H1 (cell line): ENCODE measurements around the gene UMODL1.

Experiments used
- ATF2 ChIP-seq: IDR thresholded peaks from 2 replicates; pipeline ENCODE4 v1.6.1; 2012; ENCODE audit warnings: low read length, inconsistent platforms
- CBX8 ChIP-seq: fragments of 300-800, 300-1000 bp; sonication (generic); IDR thresholded peaks from 2 replicates; pipeline ENCODE4 v1.7.1; 2016; ENCODE audit warnings: low read depth, low read length, borderline replicate concordance
- CTCF ChIP-seq, 3 experiments: IDR thresholded peaks; 1 replicate in 2 of 3; 2 replicates in 1 of 3; pipeline versions ENCODE4 v1.5.1 to v1.6.1; 2011; ENCODE audit warnings: low read length in 3 of 3, mild to moderate bottlenecking in 3 of 3, inconsistent platforms in 2 of 3, low read depth in 1 of 3, moderate library complexity in 1 of 3; ENCODE audit not compliant: insufficient read depth in 1 of 3; ENCODE audit errors: control extremely low read depth in 1 of 3
- HDAC6 ChIP-seq: IDR thresholded peaks from one replicate; pipeline ENCODE4 v1.7.1; 2012; ENCODE audit warnings: low read depth, mild to moderate bottlenecking, inconsistent platforms, low read length, moderate library complexity
- POLR2A ChIP-seq, 2 experiments: IDR thresholded peaks; 1 replicate in 1 of 2; 2 replicates in 1 of 2; pipeline ENCODE4 v1.6.1; 2011; ENCODE audit warnings: low read depth in 2 of 2, low read length in 2 of 2, mild to moderate bottlenecking in 2 of 2; ENCODE audit errors: control extremely low read depth in 1 of 2
- POLR2AphosphoS5 ChIP-seq: IDR thresholded peaks from 2 replicates; pipeline ENCODE4 v1.6.1; 2011; ENCODE audit warnings: low read depth, low read length
- RFX5 ChIP-seq: IDR thresholded peaks from 2 replicates; pipeline ENCODE4 v1.6.1; 2011; ENCODE audit warnings: low read depth, low read length, improper control_type of control experiment, borderline replicate concordance
- SIN3A ChIP-seq, 2 experiments: IDR thresholded peaks in 1 of 2; conservative IDR thresholded peaks in 1 of 2; 2 replicates each; pipeline ENCODE4 v1.6.1; 2011 to 2012; ENCODE audit warnings: low read length in 2 of 2, improper control_type of control experiment in 1 of 2, low read depth in 1 of 2, mild to moderate bottlenecking in 1 of 2
- SRF ChIP-seq: IDR thresholded peaks from 2 replicates; pipeline ENCODE4 v1.6.1; 2011; ENCODE audit warnings: mild to moderate bottlenecking, low read depth, low read length, moderate library complexity
- TAF1 ChIP-seq: IDR thresholded peaks from 2 replicates; pipeline ENCODE4 v1.6.1; 2011; ENCODE audit warnings: mild to moderate bottlenecking, low read depth, low read length

DNA sequence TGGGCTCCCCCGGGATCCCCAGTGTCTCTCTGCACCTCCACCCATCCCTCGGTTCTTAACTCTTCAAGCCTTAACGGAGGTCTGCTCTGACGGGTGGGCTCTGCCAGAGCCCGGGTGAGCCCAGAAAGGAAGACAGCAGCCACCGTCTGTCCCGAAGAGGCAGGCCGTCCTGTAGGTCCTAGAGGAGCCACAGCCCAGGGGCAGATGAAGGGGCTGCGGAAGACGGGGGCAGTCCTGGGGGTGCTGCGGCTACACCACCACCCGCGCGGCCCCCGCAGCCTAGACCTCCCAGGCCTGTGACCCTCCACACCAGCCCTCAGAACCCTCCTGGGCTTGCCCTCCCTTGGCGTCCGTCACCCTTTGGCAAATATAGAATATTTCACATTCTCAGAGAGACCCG is 71.0 kb downstream of the UMODL1 start:
- TF ChIP-seq SRF (no peak), TAF1 (no peak), POLR2AphosphoS5 (no peak), CTCF (IDR thresholded peaks at IDR 0.05; ENCODE audit: control extremely low read depth in 1 of 3, insufficient read depth in 1 of 3, low read depth in 1 of 3, low read length in 3 of 3) (no peak), HDAC6 (no peak), SIN3A (conservative IDR thresholded peaks at IDR 0.05 in 1 of 2, IDR thresholded peaks at IDR 0.05 in 1 of 2; ENCODE audit: low read depth in 1 of 2, low read length in 2 of 2) (no peak), ATF2 (no peak), POLR2A (IDR thresholded peaks at IDR 0.05; ENCODE audit: control extremely low read depth in 1 of 2, low read depth in 2 of 2, low read length in 2 of 2) (no peak), CBX8 (no peak), RFX5 (no peak)
